NCI-H128 (cell line): ENCODE data around the gene CCDC178.
"Not testable (repeated sequence)": the region's sequence is repeated elsewhere in the genome, so short reads cannot be mapped to it uniquely, and the experiment has no call there.

Source experiments
- DNase-seq: peaks from one replicate; lab custom pipeline; 2025; ENCODE audit not compliant: unreplicated experiment; lab: John Stamatoyannopoulos, UW

CCDC178 gene

GRCh38 chr18:33239298-33239697 lies 201.2 kb downstream of the CCDC178 start:
- no peak for DNase-seq

- DNase-seq = no peak
Measured at GRCh38 chr18:33232318-33232626, 208.2 kb downstream of the CCDC178 start.

GRCh38 chr18:33231474-33232317 lies 208.8 kb downstream of the CCDC178 start:
- DNase-seq = peak; percentile 85

- DNase-seq = peak; percentile 52
Measured at GRCh38 chr18:33212363-33212762, 228.2 kb downstream of the CCDC178 start.

GRCh38 chr18:33210575-33211189 lies 229.8 kb downstream of the CCDC178 start:
- peak; percentile 67 for DNase-seq

- no peak for DNase-seq
Measured at GRCh38 chr18:33205777-33206176, 234.7 kb downstream of the CCDC178 start.

DNA sequence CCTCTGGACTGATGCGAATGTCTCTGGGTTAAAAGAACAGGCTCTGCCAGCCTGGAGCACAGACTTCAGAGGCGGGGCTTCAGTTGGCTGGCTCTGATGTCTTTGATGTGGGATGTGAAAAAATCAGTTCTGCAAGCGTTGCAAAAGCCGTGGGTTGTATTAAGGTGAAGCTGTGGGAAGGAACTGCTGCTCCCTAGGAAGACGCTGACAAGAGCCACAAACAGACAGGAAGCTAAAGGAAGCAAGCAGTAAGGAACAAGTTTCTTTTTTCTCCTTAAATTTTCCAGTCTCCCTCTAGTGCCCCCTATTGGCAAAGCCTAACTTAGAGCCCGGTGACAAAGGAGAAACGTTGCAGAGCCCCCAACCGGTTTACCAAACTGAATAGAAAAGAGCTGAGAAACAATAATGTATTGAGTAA lies 239.0 kb downstream of the CCDC178 start:
- no peak for DNase-seq

GRCh38 chr18:33195795-33196194 lies 244.7 kb downstream of the CCDC178 start:
- DNase-seq = no peak

DNA sequence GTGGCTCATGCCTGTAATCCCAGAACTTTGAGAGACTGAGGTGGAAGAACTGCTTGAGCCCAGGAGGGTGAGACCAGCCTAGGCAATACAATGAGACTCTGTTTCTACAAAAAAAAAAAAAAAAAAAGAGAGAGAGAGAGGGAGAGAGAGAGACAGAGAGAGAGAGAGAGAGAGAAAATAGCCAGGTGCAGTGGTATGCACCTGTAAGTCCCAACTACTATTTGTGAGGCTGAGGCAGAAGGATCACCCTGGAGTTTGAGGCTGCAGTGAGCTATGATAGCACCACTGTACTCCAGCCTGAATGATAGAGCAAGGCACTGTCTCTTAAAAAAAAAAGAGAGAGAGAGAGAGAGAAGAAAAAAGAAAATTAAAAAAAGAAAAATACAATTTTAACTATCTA lies 245.7 kb downstream of the CCDC178 start:
- no peak for DNase-seq

GRCh38 chr18:33184958-33185357 lies 255.6 kb downstream of the CCDC178 start:
- DNase-seq = no peak

GRCh38 chr18:33184175-33184574 lies 256.3 kb downstream of the CCDC178 start:
- DNase-seq = no peak

- no peak for DNase-seq
Measured at GRCh38 chr18:33183136-33183535, 257.4 kb downstream of the CCDC178 start.

DNA sequence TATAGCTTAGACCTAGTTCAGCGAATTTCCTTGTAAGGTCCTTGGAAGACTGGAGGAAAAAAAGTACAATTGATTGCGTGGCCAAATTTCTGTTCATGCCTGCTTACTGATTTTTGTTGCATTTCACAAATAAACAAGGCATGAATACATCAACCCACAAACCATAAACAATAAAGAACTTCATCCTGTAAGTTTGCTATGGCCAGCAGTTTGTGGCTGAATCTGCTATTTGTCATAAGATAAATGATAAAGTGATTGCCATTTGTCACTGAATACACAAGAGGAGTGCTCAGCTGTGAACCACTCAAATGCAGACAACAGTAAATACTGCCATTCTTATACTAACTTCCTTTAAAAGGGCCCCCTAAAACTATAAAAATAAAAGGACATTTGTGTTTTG lies 259.5 kb downstream of the CCDC178 start:
- no peak for DNase-seq

- DNase-seq = no peak
Measured at GRCh38 chr18:33169218-33169617, 271.3 kb downstream of the CCDC178 start.

DNA sequence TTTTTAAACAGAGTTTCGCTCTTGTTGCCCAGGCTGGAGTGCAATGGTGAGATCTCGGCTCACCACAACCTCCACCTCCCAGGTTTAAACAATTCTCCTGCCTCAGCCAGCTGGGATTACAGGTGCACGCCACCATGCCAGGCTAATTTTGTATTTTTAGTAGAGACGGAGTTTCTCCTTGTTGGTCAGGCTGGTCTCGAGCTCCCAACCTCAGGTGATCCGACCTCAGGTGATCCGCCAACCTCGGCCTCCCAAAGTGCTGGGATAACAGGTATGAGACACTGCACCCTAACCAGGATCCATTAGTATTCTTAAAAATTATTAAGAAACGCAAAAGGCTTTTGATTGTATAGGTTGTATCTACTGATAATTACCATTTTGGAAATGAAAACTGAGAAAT lies 276.4 kb downstream of the CCDC178 start:
- DNase-seq = not testable (repeated sequence)

DNA sequence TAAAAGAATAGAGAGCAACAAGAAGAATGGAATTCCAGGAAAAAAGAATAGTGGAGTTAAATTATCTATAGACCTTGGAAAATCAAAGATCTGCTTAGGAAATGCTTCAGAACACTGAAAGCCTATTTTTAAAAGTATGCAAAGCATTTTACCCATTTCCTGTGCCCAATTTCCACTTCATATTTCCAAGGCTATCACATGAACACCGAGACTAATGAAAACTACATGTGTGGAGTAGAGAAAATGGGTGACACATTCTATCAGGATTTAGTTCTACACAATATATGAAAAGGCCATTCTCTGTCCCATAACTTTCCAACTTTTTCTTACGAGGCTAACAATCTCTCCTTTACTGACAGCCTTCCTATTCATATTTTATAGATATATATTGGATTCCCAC lies 279.4 kb downstream of the CCDC178 start:
- no peak for DNase-seq

GRCh38 chr18:33159151-33159550 lies 281.4 kb downstream of the CCDC178 start:
- DNase-seq = no peak

GRCh38 chr18:33157893-33158292 lies 282.6 kb downstream of the CCDC178 start:
- DNase-seq = no peak

GRCh38 chr18:33156906-33157470 lies 283.5 kb downstream of the CCDC178 start:
- no peak for DNase-seq

DNA sequence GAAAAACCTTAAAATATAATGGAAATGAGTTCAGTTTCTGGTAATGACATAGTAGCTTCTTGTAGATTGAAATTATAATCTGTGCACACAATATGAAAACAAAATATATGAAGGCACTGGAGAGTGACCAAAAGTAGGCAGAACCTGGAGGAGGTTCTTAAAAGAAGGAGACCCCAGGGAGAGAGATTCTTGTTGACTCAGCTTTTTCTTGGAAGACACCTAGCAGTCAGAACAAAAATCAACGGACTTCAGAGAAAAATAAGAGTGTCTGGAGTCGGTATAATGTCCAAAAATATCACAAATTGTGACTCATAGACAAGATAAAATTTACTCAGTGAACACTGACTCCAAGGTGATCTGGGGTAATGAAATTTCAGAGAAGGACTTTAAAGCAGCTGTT lies 286.5 kb downstream of the CCDC178 start:
- no peak for DNase-seq

GRCh38 chr18:33152376-33152775 lies 288.1 kb downstream of the CCDC178 start:
- no peak for DNase-seq

GRCh38 chr18:33147811-33148210 lies 292.7 kb downstream of the CCDC178 start:
- DNase-seq = not testable (repeated sequence)
